HS-5 (cell line): ENCODE data around the gene ATP6V0E1.

Experiments
- DNase-seq: peaks from one replicate; pipeline ENCODE4 v3.0.0-alpha.2; 2012; ENCODE audit warnings: low read depth

ATP6V0E1 gene

GRCh38 chr5:172956936-172957335 lies 26.6 kb upstream of the ATP6V0E1 start:
- DNase-seq = no peak

- no peak for DNase-seq
Measured at GRCh38 chr5:172957458-172957857, 26.1 kb upstream of the ATP6V0E1 start.

GRCh38 chr5:172958331-172959046 lies 25.1 kb upstream of the ATP6V0E1 start:
- no peak for DNase-seq

- no peak for DNase-seq
Measured at GRCh38 chr5:172959824-172960799, 23.5 kb upstream of the ATP6V0E1 start.

- DNase-seq = no peak
Measured at GRCh38 chr5:172969921-172970320, 13.7 kb upstream of the ATP6V0E1 start.

- no peak for DNase-seq
Measured at GRCh38 chr5:172971482-172971881, 12.1 kb upstream of the ATP6V0E1 start.

GRCh38 chr5:172972552-172972951 lies 11.0 kb upstream of the ATP6V0E1 start:
- DNase-seq = no peak

GRCh38 chr5:172973127-172973916 lies 10.2 kb upstream of the ATP6V0E1 start:
- DNase-seq = no peak

GRCh38 chr5:172973931-172974330 lies 9.6 kb upstream of the ATP6V0E1 start:
- DNase-seq = no peak

- DNase-seq = no peak
Measured at GRCh38 chr5:172975289-172975688, 8.3 kb upstream of the ATP6V0E1 start.

GRCh38 chr5:172979778-172980177 lies 3.8 kb upstream of the ATP6V0E1 start:
- DNase-seq = no peak

GRCh38 chr5:172981931-172982330 lies 1.6 kb upstream of the ATP6V0E1 start:
- DNase-seq = no peak

- peak; percentile 59 for DNase-seq
Measured at GRCh38 chr5:172984244-172984953, 828 bp downstream of the ATP6V0E1 start.

GRCh38 chr5:172985596-172985995 lies 2.0 kb downstream of the ATP6V0E1 start:
- DNase-seq = no peak

GRCh38 chr5:172988276-172988675 lies 4.7 kb downstream of the ATP6V0E1 start:
- no peak for DNase-seq

GRCh38 chr5:172990776-172991175 lies 7.2 kb downstream of the ATP6V0E1 start:
- DNase-seq = no peak

- no peak for DNase-seq
Measured at GRCh38 chr5:172994405-172994804, 10.8 kb downstream of the ATP6V0E1 start.

GRCh38 chr5:172999372-172999973 lies 15.9 kb downstream of the ATP6V0E1 start:
- no peak for DNase-seq

GRCh38 chr5:172999974-173000373 lies 16.4 kb downstream of the ATP6V0E1 start:
- no peak for DNase-seq

GRCh38 chr5:173001229-173001841 lies 17.8 kb downstream of the ATP6V0E1 start:
- DNase-seq = no peak

GRCh38 chr5:173003360-173003759 lies 19.8 kb downstream of the ATP6V0E1 start:
- no peak for DNase-seq
